HK-2 (cell line): ENCODE data around the gene POLR2H.

ENCODE experiments used
- DNase-seq: peaks from one replicate; pipeline ENCODE4 v3.0.0-alpha.2; 2018; ENCODE audit not compliant: unreplicated experiment

The POLR2H gene

GRCh38 chr3:184352149-184352785 lies 9.2 kb upstream of the POLR2H start:
- DNase-seq, result no peak

- no peak for DNase-seq
These were observed 8.5 kb upstream of the POLR2H start for GRCh38 chr3:184352897-184353545.

- no peak for DNase-seq
These were observed 8.0 kb upstream of the POLR2H start for GRCh38 chr3:184353546-184353941.

- peak; percentile 43 for DNase-seq
These were observed 7.3 kb upstream of the POLR2H start for GRCh38 chr3:184354121-184354728.

GRCh38 chr3:184354754-184355153 lies 6.8 kb upstream of the POLR2H start:
- no peak for DNase-seq

GRCh38 chr3:184355261-184356040 lies 6.1 kb upstream of the POLR2H start:
- no peak for DNase-seq

- DNase-seq, result no peak
These were observed 4.0 kb upstream of the POLR2H start for GRCh38 chr3:184357248-184358123.

GRCh38 chr3:184358124-184358767 lies 3.3 kb upstream of the POLR2H start:
- DNase-seq, result no peak

GRCh38 chr3:184358921-184359350 lies 2.6 kb upstream of the POLR2H start:
- DNase-seq, result no peak

- DNase-seq, result no peak
These were observed 1.9 kb upstream of the POLR2H start for GRCh38 chr3:184359610-184360009.

GRCh38 chr3:184360070-184360928 lies 1.2 kb upstream of the POLR2H start:
- DNase-seq, result no peak

- no peak for DNase-seq
These were observed 480 bp upstream of the POLR2H start for GRCh38 chr3:184360929-184361531.

- peak; percentile 83 for DNase-seq
These were observed 590 bp downstream of the POLR2H start for GRCh38 chr3:184361932-184362667.

GRCh38 chr3:184362668-184363546 lies 1.4 kb downstream of the POLR2H start:
- peak; percentile 99 for DNase-seq

- DNase-seq, result no peak
These were observed 5.2 kb downstream of the POLR2H start for GRCh38 chr3:184366619-184367289.

GRCh38 chr3:184368116-184368515 lies 6.6 kb downstream of the POLR2H start:
- no peak for DNase-seq

GRCh38 chr3:184368586-184369183 lies 7.2 kb downstream of the POLR2H start:
- no peak for DNase-seq
